ENCODE results near the gene DMRTC2.
"Not testable (repeated sequence)": the region's sequence is repeated elsewhere in the genome, so short reads cannot be mapped to it uniquely, and the experiment has no call there.

Gene DMRTC2

GRCh38 chr19:41871573-41872383, 26.9 kb downstream of the DMRTC2 start:
- DNase-seq (ENCODE audit: low read depth in 3 of 3), result peak in 2 of 3 donors; percentile 62 to 63

- no peak for DNase-seq (ENCODE audit: low read depth in 3 of 3)
Observed at GRCh38 chr19:41872384-41872774, 27.5 kb downstream of the DMRTC2 start.

- DNase-seq (ENCODE audit: low read depth in 3 of 3), result no peak
Observed at GRCh38 chr19:41872775-41873647, 28.2 kb downstream of the DMRTC2 start.

GRCh38 chr19:41875973-41876372, 31.1 kb downstream of the DMRTC2 start:
- not testable (repeated sequence) for DNase-seq (ENCODE audit: low read depth in 3 of 3)

- no peak for DNase-seq (ENCODE audit: low read depth in 3 of 3)
Observed at GRCh38 chr19:41876847-41877832, 32.3 kb downstream of the DMRTC2 start, which contains the start of gene CD79A. Gene CD79A, plus strand, starts transcription at chr19:41877279. Its CDS starts 26 bp downstream, at chr19:41877305.

GRCh38 chr19:41877916-41878905, 33.4 kb downstream of the DMRTC2 start:
- no peak for DNase-seq (ENCODE audit: low read depth in 3 of 3)

- no peak for DNase-seq (ENCODE audit: low read depth in 3 of 3)
Observed at GRCh38 chr19:41879080-41879479, 34.2 kb downstream of the DMRTC2 start.

GRCh38 chr19:41879670-41880328, 35.0 kb downstream of the DMRTC2 start:
- DNase-seq (ENCODE audit: low read depth in 3 of 3), result no peak

- no peak for DNase-seq (ENCODE audit: low read depth in 3 of 3)
Observed at GRCh38 chr19:41880329-41880708, 35.5 kb downstream of the DMRTC2 start.

GRCh38 chr19:41882568-41883462, 38.0 kb downstream of the DMRTC2 start, which contains the start of gene ARHGEF1:
Gene ARHGEF1, plus strand, starts transcription at chr19:41883184. Its CDS starts 4,899 bp downstream, at chr19:41888083.
- peak in 1 of 3 donors; percentile 59 for DNase-seq (ENCODE audit: low read depth in 3 of 3)

GRCh38 chr19:41883463-41883820, 38.6 kb downstream of the DMRTC2 start:
- DNase-seq (ENCODE audit: low read depth in 3 of 3), result no peak

GRCh38 chr19:41883821-41884733, 39.2 kb downstream of the DMRTC2 start:
- DNase-seq (ENCODE audit: low read depth in 3 of 3), result peak; percentile 81 to 89 (median 83)

GRCh38 chr19:41886761-41887710, 42.2 kb downstream of the DMRTC2 start:
- no peak for DNase-seq (ENCODE audit: low read depth in 3 of 3)

- peak in 2 of 3 donors; percentile 81 to 87 for DNase-seq (ENCODE audit: low read depth in 3 of 3)
Observed at GRCh38 chr19:41887711-41888382, 43.0 kb downstream of the DMRTC2 start.

- no peak for DNase-seq (ENCODE audit: low read depth in 3 of 3)
Observed at GRCh38 chr19:41888926-41889325, 44.1 kb downstream of the DMRTC2 start.

- DNase-seq (ENCODE audit: low read depth in 3 of 3), result no peak
Observed at GRCh38 chr19:41889896-41890295, 45.1 kb downstream of the DMRTC2 start.

Measured in stimulated activated CD4-positive, alpha-beta T cell treated with anti-CD3 and anti-CD28 coated beads, TNF-alpha, amount 100 ng/mL, for 48 hours (primary cell).